ENCODE results near the gene RGL1.

DNA sequence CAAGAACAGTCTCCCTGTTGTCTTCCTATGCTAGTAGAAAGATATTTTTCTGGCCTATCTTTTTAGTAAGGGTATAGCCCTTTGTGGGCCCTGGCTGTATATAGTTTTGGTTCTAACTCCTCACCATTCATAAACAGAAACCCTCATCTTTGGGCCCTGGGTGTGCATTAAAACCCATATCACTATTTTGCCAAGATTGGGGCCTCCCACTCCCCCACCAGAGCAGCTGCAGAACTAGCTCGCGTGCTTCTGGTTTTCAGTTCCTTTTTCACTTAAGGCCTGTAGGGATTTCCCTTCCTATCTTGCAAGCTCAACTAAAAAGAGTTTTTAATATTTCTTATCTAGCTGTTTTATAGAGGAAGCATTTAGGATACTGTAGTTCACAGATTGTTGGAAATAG, 106.4 kb downstream of the RGL1 start:
- TF ChIP-seq EZH2 (IDR thresholded peaks at IDR 0.05; ENCODE audit: borderline replicate concordance): no peak
- TF ChIP-seq, protein P1, sequence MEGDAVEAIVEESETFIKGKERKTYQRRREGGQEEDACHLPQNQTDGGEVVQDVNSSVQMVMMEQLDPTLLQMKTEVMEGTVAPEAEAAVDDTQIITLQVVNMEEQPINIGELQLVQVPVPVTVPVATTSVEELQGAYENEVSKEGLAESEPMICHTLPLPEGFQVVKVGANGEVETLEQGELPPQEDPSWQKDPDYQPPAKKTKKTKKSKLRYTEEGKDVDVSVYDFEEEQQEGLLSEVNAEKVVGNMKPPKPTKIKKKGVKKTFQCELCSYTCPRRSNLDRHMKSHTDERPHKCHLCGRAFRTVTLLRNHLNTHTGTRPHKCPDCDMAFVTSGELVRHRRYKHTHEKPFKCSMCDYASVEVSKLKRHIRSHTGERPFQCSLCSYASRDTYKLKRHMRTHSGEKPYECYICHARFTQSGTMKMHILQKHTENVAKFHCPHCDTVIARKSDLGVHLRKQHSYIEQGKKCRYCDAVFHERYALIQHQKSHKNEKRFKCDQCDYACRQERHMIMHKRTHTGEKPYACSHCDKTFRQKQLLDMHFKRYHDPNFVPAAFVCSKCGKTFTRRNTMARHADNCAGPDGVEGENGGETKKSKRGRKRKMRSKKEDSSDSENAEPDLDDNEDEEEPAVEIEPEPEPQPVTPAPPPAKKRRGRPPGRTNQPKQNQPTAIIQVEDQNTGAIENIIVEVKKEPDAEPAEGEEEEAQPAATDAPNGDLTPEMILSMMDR (IDR thresholded peaks at IDR 0.05; ENCODE audit: poor library complexity): no peak
- TF ChIP-seq EZH2phosphoT487 (IDR thresholded peaks at IDR 0.05; ENCODE audit: low read depth, severe bottlenecking, unreplicated experiment): no peak
